Gastroesophageal sphincter (tissue), 3 donors: ENCODE results near the gene NFATC2IP.

Experiments
- EP300 ChIP-seq: sonication (generic); formaldehyde crosslinking; IDR thresholded peaks from one replicate; pipeline ENCODE4 v1.6.1; 2017; ENCODE audit warnings: antibody characterized with exemption, mild to moderate bottlenecking
- POLR2A ChIP-seq, 2 donors: fragments of 450-650 bp; IDR thresholded peaks; one replicate each; pipeline ENCODE4 v1.6.1; 2017; ENCODE audit warnings: antibody characterized with exemption in 2 of 2, mild to moderate bottlenecking in 2 of 2, moderate library complexity in 1 of 2
- POLR2AphosphoS5 ChIP-seq: sonication (generic); formaldehyde crosslinking; IDR thresholded peaks from one replicate; pipeline ENCODE4 v1.6.1; 2017; ENCODE audit warnings: antibody characterized with exemption
- TF ChIP-seq, protein P1 (sequence below), 4 experiments: fragments of 200-600 bp in 2 of 4; fragments of 450-650 bp in 2 of 4; sonication (generic) in 1 of 4; IDR thresholded peaks; one replicate each; pipeline ENCODE4 v1.5.1; 2017 to 2019; ENCODE audit warnings: antibody characterized with exemption in 4 of 4, mild to moderate bottlenecking in 2 of 4, moderate library complexity in 2 of 4

- TF ChIP-seq, protein P1, sequence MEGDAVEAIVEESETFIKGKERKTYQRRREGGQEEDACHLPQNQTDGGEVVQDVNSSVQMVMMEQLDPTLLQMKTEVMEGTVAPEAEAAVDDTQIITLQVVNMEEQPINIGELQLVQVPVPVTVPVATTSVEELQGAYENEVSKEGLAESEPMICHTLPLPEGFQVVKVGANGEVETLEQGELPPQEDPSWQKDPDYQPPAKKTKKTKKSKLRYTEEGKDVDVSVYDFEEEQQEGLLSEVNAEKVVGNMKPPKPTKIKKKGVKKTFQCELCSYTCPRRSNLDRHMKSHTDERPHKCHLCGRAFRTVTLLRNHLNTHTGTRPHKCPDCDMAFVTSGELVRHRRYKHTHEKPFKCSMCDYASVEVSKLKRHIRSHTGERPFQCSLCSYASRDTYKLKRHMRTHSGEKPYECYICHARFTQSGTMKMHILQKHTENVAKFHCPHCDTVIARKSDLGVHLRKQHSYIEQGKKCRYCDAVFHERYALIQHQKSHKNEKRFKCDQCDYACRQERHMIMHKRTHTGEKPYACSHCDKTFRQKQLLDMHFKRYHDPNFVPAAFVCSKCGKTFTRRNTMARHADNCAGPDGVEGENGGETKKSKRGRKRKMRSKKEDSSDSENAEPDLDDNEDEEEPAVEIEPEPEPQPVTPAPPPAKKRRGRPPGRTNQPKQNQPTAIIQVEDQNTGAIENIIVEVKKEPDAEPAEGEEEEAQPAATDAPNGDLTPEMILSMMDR (IDR thresholded peaks at IDR 0.05), result no peak
- TF ChIP-seq POLR2A (IDR thresholded peaks at IDR 0.05) (no peak), POLR2AphosphoS5 (no peak), EP300 (no peak)
Observed at GRCh38 chr16:28992496-28992895, 41.8 kb downstream of the NFATC2IP start.
